ENCODE measurements around the gene RPL27A. TPM values are rescaled to one million over a fixed set of nuclear protein-coding genes. Genes with fewer than 3 reads are reported as not detected.

The RPL27A gene
- total and polyA plus RNA-seq, 2 of the 8 experiments (the other 6 are each of a cell fraction or from before 2014, with no cell fraction given): 1,756 to 1,777 TPM

- Histone ChIP-seq H3K27ac (ENCODE audit: low read depth, low read length) (no peak overlapping the region), H3K14ac (ENCODE audit: insufficient read length) (no peak overlapping the region), H3K4ac (replicated peaks; ENCODE audit: insufficient read length, low read depth, low read length) (no peak overlapping the region), H4K91ac (replicated peaks; ENCODE audit: insufficient read length, low read length) (no peak overlapping the region), H3K23ac (ENCODE audit: insufficient read length) (no peak overlapping the region), H3K79me2 (ENCODE audit: control insufficient read depth in 1 of 2, insufficient read depth in 2 of 2, low read length in 2 of 2) (no peaks in the 10 kb centered on the region), H3K9ac (replicated peaks in 1 of 4; ENCODE audit: extremely low read depth in 1 of 4, low read depth in 3 of 4, low read length in 3 of 4) (no peak overlapping the region), H2AFZ (ENCODE audit: low read length) (no peak overlapping the region), H4K8ac (ENCODE audit: extremely low read depth, insufficient read depth, low read length) (no peak overlapping the region), H3K4me2 (ENCODE audit: insufficient read depth in 1 of 2, low read depth in 2 of 2, low read length in 2 of 2) (no peak overlapping the region), H3K27me3 (replicated peaks in 1 of 4; ENCODE audit: control insufficient read depth in 3 of 4, extremely low read depth in 1 of 4, insufficient read depth in 3 of 4, low read length in 3 of 4) (no peaks in the 10 kb centered on the region), H2BK5ac (ENCODE audit: low read depth, low read length) (no peak overlapping the region), H4K5ac (ENCODE audit: insufficient read length, low read depth, low read length) (no peak overlapping the region), H2BK120ac (replicated peaks; ENCODE audit: low read depth, low read length) (no peak overlapping the region), H2AK5ac (ENCODE audit: low read depth, low read length) (no peak overlapping the region), H3K79me1 (ENCODE audit: low read depth, low read length) (no peaks in the 10 kb centered on the region), H3K36me3 (ENCODE audit: control insufficient read depth in 2 of 4, insufficient read depth in 4 of 4, low read length in 3 of 4) (no peaks in the 10 kb centered on the region; a peak in 1 of 8 replicates), H3K4me3 (ENCODE audit: extremely low read depth in 1 of 4, insufficient read depth in 2 of 4, low read depth in 3 of 4, low read length in 4 of 4) (no peak overlapping the region), H2BK12ac (ENCODE audit: low read depth, low read length) (no peak overlapping the region), H2BK15ac (ENCODE audit: low read length) (no peak overlapping the region), H3K23me2 (ENCODE audit: low read depth, low read length) (no peaks in the 10 kb centered on the region), H3K18ac (ENCODE audit: extremely low read depth, low read length) (no peak overlapping the region), H2BK20ac (ENCODE audit: low read length) (no peak overlapping the region), H3K4me1 (replicated peaks in 1 of 4; ENCODE audit: control insufficient read depth in 3 of 4, insufficient read depth in 4 of 4, low read length in 3 of 4) (peaks cover 10 to 20% (median 15%) of the 10 kb centered on the region in 4 experiments; a peak in 6 of 7 replicates), H3K9me3 (ENCODE audit: insufficient read depth in 2 of 2, low read depth in 1 of 2, low read length in 1 of 2) (no peaks in the 10 kb centered on the region), H4K20me1 (replicated peaks in 1 of 2; ENCODE audit: control insufficient read depth in 1 of 2, insufficient read depth in 2 of 2, low read length in 2 of 2) (no peaks in the 10 kb centered on the region), H3K56ac (replicated peaks; ENCODE audit: insufficient read length, low read depth, low read length) (no peak overlapping the region)
- ChIA-PET CTCF (ENCODE audit: partially characterized antibody) (interaction anchor here (1.1 to 1.3 kb wide), 2 partner anchors 13 to 73 kb away, joined by 3 read pairs; no protein-coding TSS in a partner anchor), POLR2A (ENCODE audit: partially characterized antibody) (interaction anchor here (1.2 to 5.0 kb wide), 3 partner anchors 8 to 22 kb away, joined by 4 to 103 read pairs (median 30); partner anchors contain the start of genes RPL27A and TRIM66)
- DNase-seq (ENCODE audit: low read depth in 1 of 2, low spot score in 2 of 2) (no peak), FAIRE-seq (no peak)
- 0 out of 2 replicates have a peak, but pooled peaks have one; percentile 18 for TF ChIP-seq MAFK (IDR thresholded peaks at IDR 0.05; ENCODE audit: low read depth, low read length)
- TF ChIP-seq KDM4A (IDR thresholded peaks at IDR 0.05; ENCODE audit: low read depth, low read length, severe bottlenecking): no peak
- WGBS, 2 experiments (ENCODE audit: extremely low coverage in 1 of 2, insufficient coverage in 1 of 2, insufficient read length in 1 of 2, insufficient replicate concordance in 2 of 2, low coverage in 1 of 2, low lambda C conversion rate in 2 of 2, missing lambda C conversion rate in 1 of 2): 87 to 100% methylated on average over 2 of the region's 2 CpGs
Observed at GRCh38 chr11:8674859-8675258, 7.7 kb upstream of the RPL27A start.

All from H1 (cell line).